NCI-H146 treated with DMSO at 0.1 percent for 48 hours (cell line): ENCODE data around the gene KRTAP3-3.
"Not testable (repeated sequence)": the region's sequence is repeated elsewhere in the genome, so short reads cannot be mapped to it uniquely, and the experiment has no call there.

Experiments
- DNase-seq: peaks from one replicate; lab custom pipeline; 2025; ENCODE audit not compliant: unreplicated experiment; lab: John Stamatoyannopoulos, UW

Gene KRTAP3-3

GRCh38 chr17:41008811-41009210 lies 14.8 kb upstream of the KRTAP3-3 start, which contains the start of gene KRTAP3-1:
KRTAP3-1 (minus strand) TSS chr17:41009128; CDS start chr17:41009074, 54 bp downstream.
- DNase-seq = peak; percentile 40

DNA sequence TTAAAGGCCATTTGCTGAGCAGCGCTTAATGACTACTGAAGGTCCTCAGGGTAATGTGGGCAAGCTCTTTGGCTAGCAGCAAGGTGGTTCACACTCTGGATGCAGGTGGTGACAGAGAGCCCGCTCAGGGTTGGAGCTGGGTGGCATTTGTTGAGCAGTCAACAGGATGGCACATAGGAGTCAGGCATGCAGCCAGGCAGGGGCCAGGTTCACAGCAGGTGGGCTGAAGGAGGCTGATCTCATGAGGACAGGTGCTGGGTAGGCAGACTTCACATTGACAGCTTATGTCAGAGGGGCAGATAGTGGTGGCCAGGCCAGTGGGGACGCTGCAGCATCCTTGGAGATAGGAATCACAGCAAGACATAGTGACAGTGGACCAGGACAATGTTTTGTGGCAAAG lies 10.4 kb upstream of the KRTAP3-3 start:
- DNase-seq = no peak

GRCh38 chr17:41003926-41004325 lies 10.0 kb upstream of the KRTAP3-3 start:
- DNase-seq = no peak

DNA sequence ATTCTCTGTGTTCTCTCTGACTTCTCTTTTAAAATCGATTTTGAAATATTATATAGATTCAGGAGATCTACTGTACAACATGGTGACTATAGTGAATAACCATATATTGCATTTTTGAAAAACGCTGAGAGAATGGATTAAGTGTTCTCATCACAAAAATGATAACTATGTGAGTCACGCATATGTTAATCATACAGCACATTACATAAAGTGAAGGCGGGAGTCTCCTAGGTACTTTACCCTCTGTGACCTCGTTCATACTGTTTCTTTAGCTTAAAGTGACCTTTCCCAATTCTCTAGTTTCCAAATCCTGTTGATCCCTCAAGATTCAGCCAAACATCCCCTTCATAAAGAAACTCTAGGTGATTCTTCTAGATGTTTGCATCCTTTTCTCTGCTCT lies 8.8 kb upstream of the KRTAP3-3 start:
- no peak for DNase-seq

- no peak for DNase-seq
Measured at GRCh38 chr17:41001795-41002194, 7.8 kb upstream of the KRTAP3-3 start.

DNA sequence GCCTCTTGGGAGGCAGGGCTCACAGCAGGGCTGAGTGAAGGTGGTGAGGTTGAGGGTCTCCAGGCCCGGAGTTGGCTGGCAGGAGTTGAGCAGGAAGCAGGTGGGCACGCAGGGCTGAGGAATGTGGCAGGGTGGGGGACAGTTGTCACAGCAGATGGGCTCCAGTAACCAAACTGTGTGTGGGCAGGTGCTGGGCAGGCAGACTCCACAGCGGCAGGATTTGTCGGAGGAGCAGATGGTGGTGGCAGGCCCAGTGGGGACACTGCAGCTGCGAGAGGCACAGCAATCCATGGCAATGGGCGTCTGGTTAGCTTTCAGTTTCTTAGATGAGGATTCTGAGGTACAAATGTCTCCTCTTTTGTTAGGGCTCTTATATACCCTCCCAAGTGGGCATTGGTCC lies 5.6 kb upstream of the KRTAP3-3 start, which contains the start of gene KRTAP3-2:
TSS of gene KRTAP3-2 (minus strand) at position 344 of the 400 bp plus-strand sequence. CDS start at position 291, 53 bp downstream.
- DNase-seq = not testable (repeated sequence)

DNA sequence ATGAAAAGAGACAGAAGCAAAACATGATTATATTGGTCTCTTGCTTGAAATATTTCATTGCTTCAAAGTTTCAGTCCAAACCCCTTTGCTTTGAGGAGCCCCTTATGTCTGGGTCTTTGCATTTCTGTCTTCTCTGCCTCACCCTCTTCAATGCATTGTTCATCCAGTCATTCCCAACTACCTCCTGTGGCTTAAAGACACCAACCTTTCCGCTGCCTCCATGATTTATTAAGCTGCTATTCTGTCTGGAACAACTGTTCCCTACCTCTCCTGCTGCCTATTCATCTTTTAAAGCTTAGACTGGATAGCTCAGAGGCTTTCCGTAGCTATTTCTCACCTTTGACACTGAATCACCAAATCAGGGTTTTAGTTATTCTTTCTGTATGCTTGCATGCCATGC lies 3.4 kb upstream of the KRTAP3-3 start:
- DNase-seq = no peak

- DNase-seq = no peak
Measured at GRCh38 chr17:40996829-40997228, 2.9 kb upstream of the KRTAP3-3 start.

DNA sequence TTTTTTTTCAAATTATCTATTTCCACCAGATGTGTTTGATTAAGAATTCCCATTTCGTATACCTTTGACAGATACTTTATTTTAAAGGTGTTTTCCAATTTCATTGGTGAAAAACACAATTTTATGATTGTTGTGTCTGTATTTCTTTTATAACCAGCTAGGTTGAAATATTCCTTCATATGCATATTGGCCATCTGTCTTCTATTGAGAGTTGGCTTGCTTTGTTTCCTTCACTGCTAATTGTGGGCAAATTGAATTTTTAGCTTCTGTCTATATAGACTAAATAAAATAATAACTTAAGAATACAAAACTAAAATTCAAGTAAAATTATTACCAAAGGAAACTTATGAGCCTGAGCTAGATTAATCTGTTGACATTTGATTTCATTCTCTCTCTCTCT lies 1.2 kb upstream of the KRTAP3-3 start:
- DNase-seq = no peak

DNA sequence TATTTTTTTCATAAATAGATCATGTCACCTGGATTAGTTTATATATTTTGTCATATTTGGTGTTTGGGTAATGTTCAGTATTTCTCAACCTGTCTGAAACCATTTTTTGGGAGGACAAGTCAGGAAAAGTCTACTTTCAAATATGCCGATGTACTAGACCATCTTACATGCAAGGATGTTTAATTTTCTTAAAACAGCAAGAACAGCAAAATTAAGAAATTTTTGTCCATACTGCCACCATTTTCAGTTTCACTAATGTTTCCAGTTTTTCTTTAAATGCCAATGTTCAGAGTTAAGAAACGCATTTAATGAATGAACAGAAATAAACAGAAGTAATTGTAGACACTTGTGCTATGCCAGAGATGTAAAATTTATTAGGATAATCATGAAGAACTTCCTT lies 880 bp downstream of the KRTAP3-3 start:
- DNase-seq = no peak

- DNase-seq = no peak
Measured at GRCh38 chr17:40992666-40993065, 1.3 kb downstream of the KRTAP3-3 start.

DNA sequence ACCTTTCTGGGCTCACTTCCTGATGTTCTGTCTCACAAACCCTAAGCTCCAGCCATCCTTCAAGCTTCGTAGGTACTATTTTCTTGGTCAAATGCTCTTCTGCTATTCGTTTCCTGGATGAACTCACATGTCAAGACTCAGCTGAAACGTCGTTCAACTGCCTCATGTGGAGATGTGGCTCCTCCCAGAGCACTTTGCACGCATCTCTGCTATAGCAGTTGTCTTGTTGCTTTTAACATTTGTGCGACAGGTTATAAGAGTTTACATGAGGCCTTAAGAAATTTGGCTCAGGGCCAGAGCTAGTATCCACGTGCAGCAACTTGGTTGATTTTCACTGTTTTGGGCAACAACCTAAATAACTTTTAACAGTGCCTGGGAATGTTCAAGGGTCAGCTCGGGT lies 7.0 kb downstream of the KRTAP3-3 start:
- DNase-seq = no peak

GRCh38 chr17:40984226-40984625 lies 9.7 kb downstream of the KRTAP3-3 start, which contains the start of gene KRT40:
KRT40 (minus strand) TSS chr17:40984326; CDS start chr17:40984273, 53 bp downstream.
- no peak for DNase-seq

GRCh38 chr17:40981115-40981514 lies 12.8 kb downstream of the KRTAP3-3 start:
- DNase-seq = no peak

DNA sequence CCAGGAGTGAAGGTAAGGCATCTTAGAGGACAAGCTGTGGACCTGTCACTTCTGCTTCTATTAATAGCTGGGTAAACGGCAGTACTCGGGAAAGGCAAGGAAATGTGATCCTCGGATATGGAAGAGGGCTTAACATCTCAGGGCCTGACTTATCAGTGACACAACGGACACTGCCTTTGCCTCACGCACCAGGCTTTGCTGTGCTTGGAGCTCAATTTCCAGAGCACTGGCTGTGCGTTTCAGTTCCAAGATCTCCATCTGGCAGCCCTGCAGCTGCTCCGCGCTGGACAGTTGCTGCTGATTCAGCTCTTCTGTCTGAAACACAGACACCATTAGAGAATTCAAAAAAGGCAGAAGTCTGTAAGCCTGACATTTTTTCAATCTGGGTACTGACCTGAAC lies 13.4 kb downstream of the KRTAP3-3 start:
- DNase-seq = no peak

GRCh38 chr17:40980117-40980516 lies 13.8 kb downstream of the KRTAP3-3 start:
- DNase-seq = no peak

DNA sequence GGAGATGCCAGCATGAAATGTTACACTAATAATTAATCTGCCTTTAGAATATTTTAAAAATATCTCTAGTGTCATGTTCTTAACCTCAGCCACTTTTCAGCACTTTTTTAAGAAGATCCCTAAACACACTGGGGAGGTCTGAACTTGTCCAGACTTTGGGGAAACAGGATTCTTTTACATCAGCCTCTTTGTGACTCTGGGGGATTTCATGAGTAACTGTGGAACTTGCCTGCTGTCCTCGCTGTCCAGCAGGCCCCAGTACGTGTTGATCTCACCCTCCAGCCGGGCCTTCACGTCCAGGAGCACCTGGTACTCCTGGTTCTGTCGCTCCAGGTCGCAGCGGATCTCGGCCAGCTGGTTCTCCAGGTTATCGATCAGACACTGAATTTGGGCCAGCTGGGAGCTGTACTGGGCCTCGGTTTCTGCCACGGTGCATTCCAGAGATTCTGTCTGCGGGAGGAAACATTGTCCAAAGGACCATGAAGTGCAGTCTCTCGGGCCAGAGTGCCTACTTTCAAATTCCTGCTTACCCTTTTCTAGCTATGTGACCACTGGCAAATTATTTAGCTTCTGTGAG lies 15.3 kb downstream of the KRTAP3-3 start:
- DNase-seq = no peak

DNA sequence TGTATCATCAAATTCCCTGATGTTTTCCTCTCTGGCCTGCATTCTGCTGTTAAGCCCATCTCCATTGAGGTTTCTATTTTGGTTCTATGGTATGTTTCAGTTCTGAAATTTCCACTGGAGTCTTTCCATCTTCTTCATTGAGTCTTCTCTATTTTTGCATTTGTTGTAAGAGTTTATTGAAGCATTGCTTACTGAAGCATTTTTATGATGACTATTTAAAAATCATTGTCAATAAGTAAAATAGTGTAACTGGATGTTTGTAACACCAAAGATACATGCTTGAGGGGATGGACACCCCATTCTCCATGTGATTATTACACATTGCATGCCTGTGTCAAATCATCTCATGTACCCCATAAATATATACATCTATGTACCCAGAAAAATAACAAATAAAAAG lies 18.4 kb downstream of the KRTAP3-3 start:
- no peak for DNase-seq

DNA sequence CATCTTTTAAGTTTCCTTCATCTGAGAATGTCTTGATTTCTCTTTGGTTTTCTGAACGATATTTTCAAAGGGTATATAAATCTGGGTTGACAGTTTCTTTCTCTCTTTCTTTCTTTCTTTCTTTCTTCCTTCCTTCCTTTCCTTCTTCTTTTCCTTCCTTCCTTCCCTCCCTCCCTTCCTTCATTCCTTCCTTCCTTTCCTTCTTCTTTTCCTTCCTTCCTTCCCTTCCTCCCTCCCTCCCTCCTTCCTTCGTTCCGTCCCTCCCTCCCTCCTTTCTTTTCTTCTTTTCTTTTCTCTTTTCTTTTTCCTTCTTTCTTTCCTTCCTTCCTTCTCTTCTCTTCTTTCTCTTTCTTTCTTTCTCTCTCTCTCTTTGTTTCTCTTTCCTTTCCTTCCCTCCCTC lies 19.6 kb downstream of the KRTAP3-3 start:
- no peak for DNase-seq

- DNase-seq = no peak
Measured at GRCh38 chr17:40967582-40967981, 26.4 kb downstream of the KRTAP3-3 start.

- no peak for DNase-seq
Measured at GRCh38 chr17:40966848-40967247, 27.1 kb downstream of the KRTAP3-3 start, which contains the start of gene KRT39. KRT39 (minus strand) TSS chr17:40966948; CDS start chr17:40966856, 92 bp downstream.

DNA sequence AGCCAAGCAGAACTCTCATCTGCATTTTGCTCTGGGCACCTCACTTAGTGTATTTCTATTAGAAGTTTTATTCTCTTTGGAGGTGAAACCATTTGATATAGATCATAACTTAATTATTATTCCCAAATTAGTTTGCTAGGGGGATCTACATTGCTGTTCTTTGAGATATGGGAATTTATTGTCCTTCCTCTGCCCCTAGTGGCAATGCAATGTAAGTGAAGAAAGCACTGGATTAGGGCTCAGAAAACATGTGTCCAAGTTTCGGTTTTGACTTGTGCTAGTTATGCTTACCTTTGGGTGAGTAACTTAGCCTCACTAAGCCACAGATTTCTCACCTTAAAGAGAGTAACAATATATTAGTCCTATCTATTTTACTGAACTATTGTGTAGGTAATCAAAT lies 30.1 kb downstream of the KRTAP3-3 start:
- peak; percentile 2 for DNase-seq

- no peak for DNase-seq
Measured at GRCh38 chr17:40962059-40962561, 31.9 kb downstream of the KRTAP3-3 start.
